HuH-7.5 (cell line): ENCODE measurements around the gene MT4.

ENCODE experiments used
- DNase-seq: peaks from one replicate; pipeline ENCODE4 v3.0.0; 2011; ENCODE audit warnings: low spot score

Gene MT4

GRCh38 chr16:56604966-56605365 lies 40.1 kb downstream of the MT4 start:
- no peak for DNase-seq

GRCh38 chr16:56605475-56605874 lies 40.6 kb downstream of the MT4 start:
- no peak for DNase-seq

DNA sequence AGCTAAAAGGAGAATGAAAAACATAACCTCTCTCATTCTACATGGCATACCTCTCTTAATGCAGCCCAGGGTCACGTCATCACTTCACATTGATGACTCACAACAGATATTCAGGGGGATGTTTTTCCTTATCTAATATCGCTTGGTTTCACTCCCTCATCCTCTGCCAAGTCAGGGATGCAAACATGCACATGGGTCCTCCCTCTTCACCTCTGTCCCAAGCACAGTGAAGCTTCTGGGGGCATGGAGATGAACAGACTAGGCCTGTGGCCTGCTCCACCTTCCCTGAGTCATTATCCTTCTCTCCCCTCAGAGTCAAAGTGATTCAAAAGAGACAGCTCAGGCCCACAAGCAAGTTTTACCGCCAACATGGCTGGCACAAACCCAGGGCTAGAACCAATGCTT lies 41.2 kb downstream of the MT4 start:
- DNase-seq = no peak

GRCh38 chr16:56606476-56607108 lies 41.7 kb downstream of the MT4 start:
- DNase-seq = no peak

- no peak for DNase-seq
Observed at GRCh38 chr16:56607109-56607618, 42.3 kb downstream of the MT4 start.

DNA sequence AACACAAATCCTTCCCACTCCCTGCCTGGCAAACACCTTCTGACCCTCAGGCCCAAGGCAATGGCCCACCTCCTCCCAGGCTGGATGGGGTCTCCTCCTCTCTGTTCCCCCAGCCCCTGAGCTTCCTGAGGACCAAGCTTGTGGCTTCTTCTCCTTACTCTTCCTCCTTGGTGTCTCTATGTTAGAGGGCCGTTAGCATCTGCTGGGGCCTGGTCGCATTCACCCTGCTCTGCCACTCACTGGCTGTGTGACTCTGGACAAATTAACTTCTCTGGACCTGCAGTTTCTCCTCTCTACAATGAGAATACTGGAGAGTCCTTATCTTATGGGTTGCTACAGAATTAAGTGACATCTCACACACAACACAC lies 42.8 kb downstream of the MT4 start:
- DNase-seq = no peak

DNA sequence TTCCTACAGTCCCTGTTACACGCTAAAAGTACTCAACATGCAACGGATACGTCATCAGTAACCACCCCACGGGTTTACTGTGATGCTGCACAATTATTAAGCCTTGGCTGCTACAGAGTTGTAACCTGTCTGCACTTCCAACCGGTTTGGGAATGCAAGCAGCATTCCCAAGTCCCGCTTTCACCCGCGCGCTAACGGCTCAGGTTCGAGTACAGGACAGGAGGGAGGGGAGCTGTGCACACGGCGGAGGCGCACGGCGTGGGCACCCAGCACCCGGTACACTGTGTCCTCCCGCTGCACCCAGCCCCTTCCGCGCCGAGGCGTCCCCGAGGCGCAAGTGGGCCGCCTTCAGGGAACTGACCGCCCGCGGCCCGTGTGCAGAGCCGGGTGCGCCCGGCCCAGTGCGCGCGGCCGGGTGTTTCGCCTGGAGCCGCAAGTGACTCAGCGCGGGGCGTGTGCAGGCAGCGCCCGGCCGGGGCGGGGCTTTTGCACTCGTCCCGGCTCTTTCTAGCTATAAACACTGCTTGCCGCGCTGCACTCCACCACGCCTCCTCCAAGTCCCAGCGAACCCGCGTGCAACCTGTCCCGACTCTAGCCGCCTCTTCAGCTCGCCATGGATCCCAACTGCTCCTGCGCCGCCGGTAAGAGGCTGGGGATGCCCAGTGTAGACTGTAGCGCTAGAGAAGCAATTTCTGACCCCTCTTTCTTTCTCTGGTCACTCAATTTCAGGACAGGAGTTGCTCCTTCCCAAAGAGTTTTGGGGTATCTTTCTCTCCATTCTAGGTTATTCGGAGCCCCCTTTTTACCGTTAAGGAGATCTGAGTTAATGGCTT lies 43.4 kb downstream of the MT4 start, which contains the start of gene MT2A:
Gene MT2A, plus strand, starts transcription at position 542 of the 833 bp plus-strand sequence. Its CDS starts 72 bp downstream, at position 614.
- DNase-seq = peak; percentile 78

GRCh38 chr16:56608876-56609462 lies 44.1 kb downstream of the MT4 start:
- DNase-seq = no peak

DNA sequence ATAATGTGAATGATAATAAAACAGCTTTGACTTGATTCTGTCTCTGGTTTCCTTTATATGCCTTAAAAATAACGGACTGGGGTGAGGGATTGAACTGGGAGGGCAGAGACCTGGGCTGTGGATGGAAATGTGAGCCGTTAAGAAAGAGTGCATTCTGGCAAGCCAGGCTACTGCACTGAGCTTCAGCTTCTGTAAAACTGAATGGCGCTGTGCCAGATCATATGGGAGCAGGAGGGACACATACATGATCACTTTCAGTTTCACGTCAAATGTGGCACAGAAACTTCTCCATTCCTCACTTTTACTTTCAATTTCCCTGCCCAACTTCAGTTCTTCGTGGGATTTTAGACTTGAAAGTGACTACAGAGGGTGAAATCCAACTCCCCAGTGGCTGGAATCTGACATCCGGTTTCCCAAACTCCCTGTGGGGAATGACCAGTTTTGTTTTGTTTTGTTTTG lies 44.6 kb downstream of the MT4 start:
- no peak for DNase-seq

GRCh38 chr16:56610017-56610608 lies 45.2 kb downstream of the MT4 start:
- no peak for DNase-seq

DNA sequence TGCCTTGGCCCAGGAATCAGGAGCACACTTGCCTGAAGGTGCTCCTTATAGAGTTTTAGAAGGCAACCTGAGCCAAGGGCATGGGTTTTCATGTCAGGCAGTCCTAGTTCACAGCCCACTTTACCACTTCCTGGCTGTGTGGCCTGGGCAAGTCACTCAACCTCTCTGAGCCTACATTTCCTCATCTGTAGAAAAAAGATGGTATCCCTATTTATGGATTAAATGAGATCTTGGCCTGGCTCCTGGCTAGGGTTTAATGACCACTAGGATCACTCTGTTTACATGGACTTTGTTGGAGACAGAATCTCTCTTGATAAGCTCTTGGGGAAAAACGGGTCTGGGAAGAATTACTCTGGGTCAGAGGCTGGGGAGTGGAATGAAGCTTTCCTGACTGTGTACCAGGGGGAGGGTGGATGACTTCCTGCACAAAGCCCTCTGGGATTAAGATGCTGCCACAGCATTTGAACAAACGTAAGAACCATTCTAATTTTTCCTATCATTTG lies 45.8 kb downstream of the MT4 start:
- DNase-seq = no peak

DNA sequence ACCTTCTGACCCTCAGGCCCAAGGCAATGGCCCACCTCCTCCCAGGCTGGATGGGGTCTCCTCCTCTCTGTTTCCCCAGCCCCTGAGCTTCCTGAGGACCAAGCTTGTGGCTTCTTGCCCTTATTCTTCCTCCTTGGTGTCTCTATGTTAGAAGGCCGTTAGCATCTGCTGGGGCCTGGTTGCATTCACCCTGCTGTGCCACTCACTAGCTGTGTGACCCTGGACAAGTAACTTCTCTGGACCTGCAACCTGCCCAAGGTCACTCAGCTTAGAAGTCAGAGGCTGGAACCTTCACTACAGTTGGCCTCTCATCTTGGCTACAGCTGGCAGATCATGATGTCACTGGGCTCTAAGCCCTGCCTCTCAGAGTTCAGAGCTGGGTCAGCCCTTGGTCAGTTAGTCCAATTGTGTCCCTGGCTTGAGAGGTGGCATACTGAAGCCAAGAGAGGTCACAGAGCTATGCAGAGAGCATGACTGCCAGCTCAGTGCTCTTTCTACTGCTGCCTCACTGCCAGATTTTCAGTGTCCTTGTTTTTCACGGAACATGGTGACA lies 46.5 kb downstream of the MT4 start:
- DNase-seq = no peak

- no peak for DNase-seq
Observed at GRCh38 chr16:56613706-56614105, 48.8 kb downstream of the MT4 start.

GRCh38 chr16:56614549-56614991 lies 49.7 kb downstream of the MT4 start:
- no peak for DNase-seq

GRCh38 chr16:56615353-56615752 lies 50.5 kb downstream of the MT4 start:
- no peak for DNase-seq

DNA sequence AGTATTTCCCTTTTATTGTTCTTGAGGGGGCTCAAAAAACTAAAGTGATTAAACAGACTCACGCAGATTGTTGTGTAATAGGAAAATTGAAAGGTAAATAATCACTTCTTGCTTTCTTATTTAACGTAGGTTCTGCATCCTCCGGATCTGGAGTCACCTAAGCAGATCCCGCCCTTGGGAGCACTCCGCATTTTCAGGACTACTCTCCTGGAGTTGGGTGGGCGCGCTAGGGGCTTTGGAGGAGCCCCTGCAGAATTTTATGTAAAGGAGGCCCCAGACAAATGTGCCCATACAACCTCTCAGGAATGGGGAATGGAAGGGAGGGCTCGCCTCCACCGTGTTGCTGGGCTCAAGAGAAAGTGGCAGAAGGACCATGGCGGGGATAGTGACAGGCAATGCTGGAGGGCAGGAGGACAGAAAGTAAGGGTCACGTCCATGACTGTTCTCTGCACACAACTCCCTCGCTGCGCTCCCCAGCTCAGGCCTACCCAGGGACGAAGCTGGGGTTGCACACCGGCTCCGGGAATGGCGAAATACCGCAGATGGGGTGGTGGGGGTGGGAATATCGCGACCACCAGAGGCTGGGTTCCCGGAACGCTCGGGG lies 51.8 kb downstream of the MT4 start:
- no peak for DNase-seq

DNA sequence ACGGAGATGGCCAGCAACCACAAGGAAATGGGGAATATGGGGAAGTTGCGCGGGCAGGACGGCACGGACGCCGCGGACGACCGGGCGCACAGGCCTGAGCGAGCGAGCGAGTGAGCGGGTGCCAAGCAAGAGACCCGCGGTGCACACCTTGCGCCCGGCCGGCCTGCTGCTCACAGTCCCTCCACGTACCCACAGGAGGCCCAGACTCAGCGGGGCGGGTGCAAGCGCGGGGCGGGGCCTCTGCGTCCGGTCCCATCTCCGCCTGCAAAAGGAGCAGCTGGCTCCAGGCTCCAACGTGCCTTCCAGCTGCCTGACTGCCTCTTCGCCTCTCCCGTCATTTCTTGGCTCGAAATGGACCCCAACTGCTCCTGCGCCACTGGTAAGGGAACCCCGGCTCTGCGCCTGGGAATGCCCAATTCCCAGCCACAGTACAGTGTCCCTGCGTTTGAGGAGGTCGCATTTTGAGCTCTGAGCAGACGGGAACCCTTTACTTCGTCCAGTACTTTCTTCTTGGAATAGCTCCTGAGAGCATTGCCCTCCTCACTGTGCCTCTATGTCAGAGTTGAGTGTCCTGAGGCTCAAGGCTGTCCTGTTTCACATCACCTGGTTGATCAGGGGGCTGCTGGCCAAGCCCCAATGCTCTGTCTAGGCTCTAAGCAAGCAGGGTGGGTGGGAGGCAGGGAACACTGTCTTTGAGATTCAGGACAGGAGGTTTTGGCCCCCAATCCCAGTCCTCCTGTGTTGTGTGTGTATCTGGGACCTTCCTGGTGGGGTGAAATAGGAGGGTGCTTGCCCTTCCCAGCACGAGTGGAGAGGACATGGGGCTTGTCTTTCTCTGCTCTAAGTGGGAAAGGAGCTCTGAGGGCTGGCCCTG lies 52.6 kb downstream of the MT4 start:
- no peak for DNase-seq

GRCh38 chr16:56618138-56618537 lies 53.3 kb downstream of the MT4 start:
- DNase-seq = no peak
